ENCODE measurements around the gene AATK.

GRCh38 chr17:81206166-81206565, 40.1 kb upstream of the AATK start:
- TF ChIP-seq CTCF (conservative IDR thresholded peaks at IDR 0.05): no peak
- no peak for TF ChIP-seq ZFX (IDR thresholded peaks at IDR 0.05)

Measured in C4-2B (cell line).